HCT116 (cell line): Measurements from ENCODE around the gene TBC1D4. TPM values are rescaled to one million over a fixed set of nuclear protein-coding genes. Genes with fewer than 3 reads are reported as not detected.

ENCODE experiments used
- ATAC-seq: fragments of 200-7000 bp; cut with Tn5 transposase; 2 replicates; pipeline ENCODE4 v1.9.1; 2020; ENCODE audit warnings: mild to moderate bottlenecking, moderate library complexity
- BruUV-seq: library from RNA; stranded (reverse); fragments of 400-500 nt; replicated peaks from 2 replicates; lab custom pipeline; 2021; lab: Mats Ljungman, UMichigan
- CTCF ChIA-PET: fragments of 300-600 bp; sonication (Branson Sonifier 250); formaldehyde crosslinking; loops from one replicate; lab custom pipeline; 2021; ENCODE audit warnings: antibody characterized with exemption; lab: Charles Lee
- POLR2A ChIA-PET: fragments of 300-600, 350-600 bp; sonication (Branson Sonifier 250); formaldehyde crosslinking; loops from one replicate; lab custom pipeline; 2021; ENCODE audit warnings: antibody characterized with exemption; lab: Charles Lee
- RAD21 ChIA-PET, 2 experiments: fragments of 300-600 bp; sonication (Branson Sonifier 250); formaldehyde crosslinking; loops; one replicate each; lab custom pipeline; 2023; ENCODE audit warnings: low total read pairs in 2 of 2; ENCODE audit not compliant: uncharacterized antibody in 2 of 2, unreplicated experiment in 2 of 2, low non-redundant PET in 1 of 2; lab: Charles Lee
- DNase-seq: peaks from one replicate; pipeline ENCODE4 v3.0.0-alpha.2; 2010; ENCODE audit warnings: low read depth, low spot score
- H2AFZ ChIP-seq: fragments of 200-600 bp; shearing (Covaris generic), sonication (generic); 2 replicates; pipeline ENCODE4 v1.6.1; 2017; ENCODE audit warnings: low read depth, mixed run types, mixed read lengths, antibody characterized with exemption, low read length; ENCODE audit not compliant: poor library complexity, severe bottlenecking
- H3K27ac ChIP-seq: 2 replicates; pipeline ENCODE4 v1.5.1; 2012; ENCODE audit warnings: low read depth, low read length
- H3K27me3 ChIP-seq: fragments of 200-600 bp; sonication (generic); 2 replicates; pipeline ENCODE4 v1.6.1; 2016; ENCODE audit warnings: mixed run types, low read length, mixed read lengths; ENCODE audit not compliant: insufficient read depth
- H3K36me3 ChIP-seq, 2 experiments: fragments of 200-500 bp in 1 of 2; fragments of 200-600 bp in 1 of 2; sonication (Bioruptor generic) in 1 of 2; sonication (generic) in 1 of 2; 2 replicates each; pipeline versions ENCODE4 v1.5.1 to v1.6.1; 2014 to 2016; ENCODE audit warnings: low read length in 2 of 2, inconsistent platforms in 1 of 2, mixed read lengths in 1 of 2, mixed run types in 1 of 2; ENCODE audit not compliant: insufficient read depth in 2 of 2, control insufficient read depth in 1 of 2
- H3K4me1 ChIP-seq, 2 experiments: fragments of 200-600 bp in 1 of 2; sonication (generic) in 1 of 2; 2 replicates each; pipeline versions ENCODE4 v1.5.1 to v1.6.1; 2012 to 2017; ENCODE audit warnings: low read length in 2 of 2, inconsistent platforms in 1 of 2, mild to moderate bottlenecking in 1 of 2, mixed read lengths in 1 of 2, mixed run types in 1 of 2, moderate library complexity in 1 of 2; ENCODE audit not compliant: insufficient read depth in 2 of 2, control insufficient read depth in 1 of 2
- H3K4me2 ChIP-seq: fragments of 200-600 bp; sonication (generic); 2 replicates; pipeline ENCODE4 v1.6.1; 2017; ENCODE audit warnings: mixed run types, low read length, mixed read lengths
- H3K4me3 ChIP-seq, 2 experiments: fragments of 200-600 bp in 1 of 2; sonication (generic) in 1 of 2; replicated peaks in 1 of 2; 2 replicates each; pipeline ENCODE4 v1.5.1; 2011 to 2016; ENCODE audit warnings: low read length in 2 of 2, control low read depth in 1 of 2, low read depth in 1 of 2, mild to moderate bottlenecking in 1 of 2, mixed read lengths in 1 of 2, mixed run types in 1 of 2
- H3K79me2 ChIP-seq: fragments of 200-600 bp; sonication (generic); 2 replicates; pipeline ENCODE4 v1.6.1; 2017; ENCODE audit warnings: mild to moderate bottlenecking, mixed run types, low read length, moderate library complexity, mixed read lengths; ENCODE audit not compliant: insufficient read depth
- H3K9ac ChIP-seq: fragments of 200-600 bp; sonication (generic); 2 replicates; pipeline ENCODE4 v1.6.1; 2016; ENCODE audit warnings: low read length, mixed read lengths
- H3K9me2 ChIP-seq: fragments of 200-600 bp; sonication (generic), shearing (Covaris generic); 2 replicates; pipeline ENCODE4 v1.6.1; 2017; ENCODE audit warnings: mixed run types, mild to moderate bottlenecking, moderate library complexity; ENCODE audit not compliant: insufficient read depth
- H3K9me3 ChIP-seq, 2 experiments: fragments of 200-500 bp in 1 of 2; fragments of 200-600 bp in 1 of 2; sonication (Bioruptor generic) in 1 of 2; sonication (generic) in 1 of 2; 2 replicates each; pipeline ENCODE4 v1.6.1; 2014 to 2017; ENCODE audit warnings: low read length in 2 of 2, mixed read lengths in 2 of 2, inconsistent platforms in 1 of 2, low read depth in 1 of 2, mild to moderate bottlenecking in 1 of 2, mixed run types in 1 of 2, moderate library complexity in 1 of 2; ENCODE audit not compliant: control insufficient read depth in 1 of 2, insufficient read depth in 1 of 2
- H4K20me1 ChIP-seq: fragments of 200-600 bp; sonication (generic), shearing (Covaris generic); 2 replicates; pipeline ENCODE4 v1.6.1; 2017; ENCODE audit warnings: mixed run types, mild to moderate bottlenecking, moderate library complexity; ENCODE audit not compliant: insufficient read depth
- ATF3 ChIP-seq: IDR thresholded peaks from 2 replicates; pipeline ENCODE4 v1.6.1; 2012
- CEBPB ChIP-seq: IDR thresholded peaks from 2 replicates; pipeline ENCODE4 v1.6.1; 2012; ENCODE audit warnings: low read depth
- EGR1 ChIP-seq: IDR thresholded peaks from 2 replicates; pipeline ENCODE4 v1.6.1; 2012; ENCODE audit warnings: low read depth
- EZH2 ChIP-seq: fragments of 200-600 bp; sonication (generic); IDR thresholded peaks from 2 replicates; pipeline ENCODE4 v1.6.1; 2017; ENCODE audit warnings: antibody characterized with exemption, mixed run types
- POLR2A ChIP-seq: IDR thresholded peaks from 2 replicates; pipeline ENCODE4 v1.7.0; 2011; ENCODE audit warnings: borderline replicate concordance; ENCODE audit not compliant: insufficient read depth, insufficient read length; ENCODE audit errors: extremely low read depth
- POLR2AphosphoS5 ChIP-seq: IDR thresholded peaks from 2 replicates; pipeline ENCODE4 v1.6.1; 2011; ENCODE audit warnings: mild to moderate bottlenecking, low read depth, low read length, moderate library complexity
- SIN3A ChIP-seq: IDR thresholded peaks from 2 replicates; pipeline ENCODE4 v1.6.1; 2012; ENCODE audit warnings: low read depth
- TCF7L2 ChIP-seq: IDR thresholded peaks from 2 replicates; pipeline ENCODE4 v1.7.0; 2011; ENCODE audit warnings: borderline replicate concordance, inconsistent platforms; ENCODE audit not compliant: insufficient read depth, insufficient read length; ENCODE audit errors: extremely low read depth
- intact Hi-C: fragments of 100-400 bp; cut with micrococcal nuclease; formaldehyde crosslinking; loops from 2 replicates; pipeline ENCODE4 v1.10.0; 2022
- total RNA-seq: library from RNA; stranded (reverse); gene quantifications from one replicate; pipeline ENCODE4 v1.2.1, GENCODE V29; 2021; ENCODE audit not compliant: unreplicated experiment
- TF ChIP-seq, protein P1 (sequence below): IDR thresholded peaks from 2 replicates; pipeline ENCODE4 v1.6.1; 2012
- TF ChIP-seq, protein P2 (sequence below): IDR thresholded peaks from 2 replicates; pipeline ENCODE4 v1.6.1; 2012; ENCODE audit warnings: low read depth

TBC1D4 gene
- total RNA-seq, 1 experiment from 2014 or later: 24.6 TPM

- Histone ChIP-seq H3K27me3 (no peaks in the 10 kb centered on the region), H3K9me3 (no peaks in the 10 kb centered on the region), H3K4me2 (no peak overlapping the region), H3K27ac (no peak overlapping the region), H3K4me1 (no peaks in the 10 kb centered on the region), H2AFZ (no peak overlapping the region), H3K36me3 (no peaks in the 10 kb centered on the region), H3K4me3 (no peak overlapping the region), H4K20me1 (no peaks in the 10 kb centered on the region), H3K9ac (no peak overlapping the region), H3K9me2 (no peaks in the 10 kb centered on the region), H3K79me2 (peaks cover 29% of the 10 kb centered on the region)
- ChIA-PET CTCF (no interaction called here), POLR2A (no interaction called here), RAD21 (no interaction called here)
- DNase-seq: no peak
- TF ChIP-seq, protein P1, sequence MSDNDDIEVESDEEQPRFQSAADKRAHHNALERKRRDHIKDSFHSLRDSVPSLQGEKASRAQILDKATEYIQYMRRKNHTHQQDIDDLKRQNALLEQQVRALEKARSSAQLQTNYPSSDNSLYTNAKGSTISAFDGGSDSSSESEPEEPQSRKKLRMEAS: no peak
- TF ChIP-seq SIN3A: no peak
- no peak for TF ChIP-seq POLR2AphosphoS5
- TF ChIP-seq TCF7L2: no peak
- TF ChIP-seq EGR1: no peak
- intact Hi-C loops: loop anchor here (2.0 kb wide), 1 partner anchor 23 kb away; no protein-coding TSS in a partner anchor
- no TSS peak for BruUV-seq
- ATAC-seq: no peak
These were observed 36.1 kb downstream of the TBC1D4 start for GRCh38 chr13:75445717-75446499.

GRCh38 chr13:75444016-75444415 lies 38.0 kb downstream of the TBC1D4 start:
- RAD21 ChIA-PET: no interaction called here
- Histone ChIP-seq H3K27ac (no peak overlapping the region), H3K9ac (no peak overlapping the region), H4K20me1 (no peaks in the 10 kb centered on the region), H3K27me3 (no peaks in the 10 kb centered on the region), H3K9me3 (no peaks in the 10 kb centered on the region)
- intact Hi-C loops: loop anchor here (2.0 kb wide), 1 partner anchor 21 kb away; no protein-coding TSS in a partner anchor
- CTCF ChIA-PET: no interaction called here
- POLR2A ChIA-PET: no interaction called here
- TF ChIP-seq ATF3 (no peak), POLR2AphosphoS5 (no peak), CEBPB (no peak), EZH2 (no peak), TCF7L2 (no peak), POLR2A (no peak), EGR1 (no peak)
- TF ChIP-seq, protein P2, sequence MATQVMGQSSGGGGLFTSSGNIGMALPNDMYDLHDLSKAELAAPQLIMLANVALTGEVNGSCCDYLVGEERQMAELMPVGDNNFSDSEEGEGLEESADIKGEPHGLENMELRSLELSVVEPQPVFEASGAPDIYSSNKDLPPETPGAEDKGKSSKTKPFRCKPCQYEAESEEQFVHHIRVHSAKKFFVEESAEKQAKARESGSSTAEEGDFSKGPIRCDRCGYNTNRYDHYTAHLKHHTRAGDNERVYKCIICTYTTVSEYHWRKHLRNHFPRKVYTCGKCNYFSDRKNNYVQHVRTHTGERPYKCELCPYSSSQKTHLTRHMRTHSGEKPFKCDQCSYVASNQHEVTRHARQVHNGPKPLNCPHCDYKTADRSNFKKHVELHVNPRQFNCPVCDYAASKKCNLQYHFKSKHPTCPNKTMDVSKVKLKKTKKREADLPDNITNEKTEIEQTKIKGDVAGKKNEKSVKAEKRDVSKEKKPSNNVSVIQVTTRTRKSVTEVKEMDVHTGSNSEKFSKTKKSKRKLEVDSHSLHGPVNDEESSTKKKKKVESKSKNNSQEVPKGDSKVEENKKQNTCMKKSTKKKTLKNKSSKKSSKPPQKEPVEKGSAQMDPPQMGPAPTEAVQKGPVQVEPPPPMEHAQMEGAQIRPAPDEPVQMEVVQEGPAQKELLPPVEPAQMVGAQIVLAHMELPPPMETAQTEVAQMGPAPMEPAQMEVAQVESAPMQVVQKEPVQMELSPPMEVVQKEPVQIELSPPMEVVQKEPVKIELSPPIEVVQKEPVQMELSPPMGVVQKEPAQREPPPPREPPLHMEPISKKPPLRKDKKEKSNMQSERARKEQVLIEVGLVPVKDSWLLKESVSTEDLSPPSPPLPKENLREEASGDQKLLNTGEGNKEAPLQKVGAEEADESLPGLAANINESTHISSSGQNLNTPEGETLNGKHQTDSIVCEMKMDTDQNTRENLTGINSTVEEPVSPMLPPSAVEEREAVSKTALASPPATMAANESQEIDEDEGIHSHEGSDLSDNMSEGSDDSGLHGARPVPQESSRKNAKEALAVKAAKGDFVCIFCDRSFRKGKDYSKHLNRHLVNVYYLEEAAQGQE: no peak
- TF ChIP-seq, all 23 proteins: peak for 0
- Histone ChIP-seq H3K9me2 (no peaks in the 10 kb centered on the region), H3K36me3 (no peaks in the 10 kb centered on the region), H3K79me2 (peaks cover 34% of the 10 kb centered on the region), H3K4me2 (no peak overlapping the region), H3K4me3 (no peak overlapping the region), H2AFZ (no peak overlapping the region), H3K4me1 (no peaks in the 10 kb centered on the region)
- no peak for ATAC-seq
- DNase-seq: no peak
- BruUV-seq: no TSS peak
